Skeletal muscle cell (primary cell): Measurements from ENCODE around the gene SAG.

Experiments used
- DNase-seq: peaks from one replicate; pipeline ENCODE4 v3.0.0-alpha.2; 2010; ENCODE audit warnings: low read depth
- H3K4me3 ChIP-seq: 2 replicates; pipeline ENCODE4 v1.5.1; 2011; ENCODE audit warnings: low read depth, mild to moderate bottlenecking, control low read depth, low read length, moderate library complexity

Gene SAG

GRCh38 chr2:233389601-233390125 is 82.0 kb downstream of the SAG start:
- no peak overlapping the region for H3K4me3 ChIP-seq
- DNase-seq, result no peak

GRCh38 chr2:233395687-233396086 is 88.1 kb downstream of the SAG start:
- DNase-seq, result no peak
- no peak overlapping the region for H3K4me3 ChIP-seq
